Panc1 (cell line): Measurements from ENCODE around the gene DPY19L1.

ENCODE experiments used
- POLR2AphosphoS5 ChIP-seq: IDR thresholded peaks from 2 replicates; pipeline ENCODE4 v1.6.1; 2012; ENCODE audit warnings: mild to moderate bottlenecking, low read depth, low read length, moderate library complexity
- TF ChIP-seq, protein P1 (sequence below): fragments of 450-650 bp; IDR thresholded peaks from 2 replicates; pipeline ENCODE4 v1.5.1; 2017; ENCODE audit warnings: mild to moderate bottlenecking

DNA sequence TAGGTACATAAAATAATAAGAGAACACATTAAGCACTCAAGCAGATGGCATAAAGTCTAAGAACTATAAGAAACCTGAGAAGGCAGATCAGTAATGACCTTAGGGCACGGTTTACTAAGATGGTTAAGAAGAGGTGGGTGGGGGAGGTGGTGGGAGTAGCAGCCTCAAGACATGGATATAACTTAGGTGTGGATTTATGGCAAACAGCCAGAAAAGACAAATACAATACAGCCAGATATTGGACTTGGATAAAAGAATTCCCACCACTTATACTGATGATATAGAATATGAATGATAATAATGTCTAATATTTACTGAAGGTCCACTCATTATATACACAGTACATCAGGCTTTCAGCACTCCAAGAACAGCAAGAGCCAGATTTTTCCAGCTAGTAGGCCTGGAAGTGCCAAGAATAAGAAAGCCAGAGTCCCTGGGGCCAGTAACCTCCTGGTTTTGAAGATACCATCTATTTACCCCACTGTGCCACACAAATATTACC, 11.9 kb downstream of the DPY19L1 start:
- TF ChIP-seq, protein P1, sequence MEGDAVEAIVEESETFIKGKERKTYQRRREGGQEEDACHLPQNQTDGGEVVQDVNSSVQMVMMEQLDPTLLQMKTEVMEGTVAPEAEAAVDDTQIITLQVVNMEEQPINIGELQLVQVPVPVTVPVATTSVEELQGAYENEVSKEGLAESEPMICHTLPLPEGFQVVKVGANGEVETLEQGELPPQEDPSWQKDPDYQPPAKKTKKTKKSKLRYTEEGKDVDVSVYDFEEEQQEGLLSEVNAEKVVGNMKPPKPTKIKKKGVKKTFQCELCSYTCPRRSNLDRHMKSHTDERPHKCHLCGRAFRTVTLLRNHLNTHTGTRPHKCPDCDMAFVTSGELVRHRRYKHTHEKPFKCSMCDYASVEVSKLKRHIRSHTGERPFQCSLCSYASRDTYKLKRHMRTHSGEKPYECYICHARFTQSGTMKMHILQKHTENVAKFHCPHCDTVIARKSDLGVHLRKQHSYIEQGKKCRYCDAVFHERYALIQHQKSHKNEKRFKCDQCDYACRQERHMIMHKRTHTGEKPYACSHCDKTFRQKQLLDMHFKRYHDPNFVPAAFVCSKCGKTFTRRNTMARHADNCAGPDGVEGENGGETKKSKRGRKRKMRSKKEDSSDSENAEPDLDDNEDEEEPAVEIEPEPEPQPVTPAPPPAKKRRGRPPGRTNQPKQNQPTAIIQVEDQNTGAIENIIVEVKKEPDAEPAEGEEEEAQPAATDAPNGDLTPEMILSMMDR, result no peak
- no peak for TF ChIP-seq POLR2AphosphoS5
